ENCODE data around the gene DNPH1. TPM values are rescaled to one million over a fixed set of nuclear protein-coding genes. Genes with fewer than 3 reads are reported as not detected.

DNPH1 gene
- total and polyA plus RNA-seq, 2 of the 8 experiments (the other 6 are each of a cell fraction or from before 2014, with no cell fraction given): 33.9 to 134 TPM

GRCh38 chr6:43192911-43193310 lies 36.4 kb downstream of the DNPH1 start:
- no peak for FAIRE-seq
- no peak overlapping the region for H3K4ac ChIP-seq (replicated peaks; ENCODE audit: insufficient read length, low read depth, low read length)
- no peaks in the 10 kb centered on the region for H3K79me1 ChIP-seq (ENCODE audit: low read depth, low read length)
- H3K36me3 ChIP-seq (ENCODE audit: control insufficient read depth in 2 of 4, insufficient read depth in 4 of 4, low read length in 3 of 4): peaks cover 0 to 1% (median 0%) of the 10 kb centered on the region in 4 experiments; a peak in 1 of 8 replicates
- no peaks in the 10 kb centered on the region for H3K9me3 ChIP-seq (ENCODE audit: insufficient read depth in 2 of 2, low read depth in 1 of 2, low read length in 1 of 2)
- no peak for DNase-seq (ENCODE audit: low read depth in 1 of 2, low spot score in 2 of 2)
- H3K4me2 ChIP-seq (ENCODE audit: insufficient read depth in 1 of 2, low read depth in 2 of 2, low read length in 2 of 2): no peak overlapping the region
- H3K23ac ChIP-seq (ENCODE audit: insufficient read length): no peak overlapping the region
- H2BK15ac ChIP-seq (ENCODE audit: low read length): no peak overlapping the region
- TF ChIP-seq SP1 (IDR thresholded peaks at IDR 0.05; ENCODE audit: low read depth, low read length) (no peak), HDAC6 (IDR thresholded peaks at IDR 0.05; ENCODE audit: low read depth, low read length) (no peak), CHD1 (IDR thresholded peaks at IDR 0.05; ENCODE audit: low read depth, low read length) (no peak), BCL11A (IDR thresholded peaks at IDR 0.05; ENCODE audit: low read depth in 2 of 2, low read length in 2 of 2) (no peak), MAX (IDR thresholded peaks at IDR 0.05) (no peak), SP4 (IDR thresholded peaks at IDR 0.05; ENCODE audit: low read length) (no peak), TCF12 (IDR thresholded peaks at IDR 0.05; ENCODE audit: low read depth, low read length) (no peak), HDAC2 (IDR thresholded peaks at IDR 0.05; ENCODE audit: borderline replicate concordance in 1 of 2, low read depth in 2 of 2, low read length in 2 of 2) (no peak), CHD2 (IDR thresholded peaks at IDR 0.05; ENCODE audit: low read length) (no peak), BRCA1 (IDR thresholded peaks at IDR 0.05; ENCODE audit: low read depth, low read length) (no peak), TAF7 (optimal IDR thresholded peaks at IDR 0.05; ENCODE audit: borderline replicate concordance, low read depth, low read length) (no peak), GABPA (IDR thresholded peaks at IDR 0.05; ENCODE audit: borderline replicate concordance, insufficient read depth, low read length) (no peak), KDM1A (IDR thresholded peaks at IDR 0.05; ENCODE audit: borderline replicate concordance, low read length) (no peak)
- H4K8ac ChIP-seq (ENCODE audit: extremely low read depth, insufficient read depth, low read length): no peak overlapping the region; the same call in 1 of the 2 replicates
- H2BK20ac ChIP-seq (ENCODE audit: low read length): no peak overlapping the region
- no peak overlapping the region for H3K56ac ChIP-seq (replicated peaks; ENCODE audit: insufficient read length, low read depth, low read length)
- no peak overlapping the region for H3K27ac ChIP-seq (ENCODE audit: low read depth, low read length)
- no peak overlapping the region for H3K18ac ChIP-seq (ENCODE audit: extremely low read depth, low read length)
- H4K20me1 ChIP-seq (replicated peaks in 1 of 2; ENCODE audit: control insufficient read depth in 1 of 2, insufficient read depth in 2 of 2, low read length in 2 of 2): no peaks in the 10 kb centered on the region
- no peak overlapping the region for H3K14ac ChIP-seq (ENCODE audit: insufficient read length)
- no peak overlapping the region for H2AFZ ChIP-seq (ENCODE audit: low read length)
- ChIA-PET POLR2A (ENCODE audit: partially characterized antibody) (interaction anchor here (3.5 kb wide), 1 partner anchor 12 kb away, joined by 19 read pairs; the partner anchor contains the start of gene CUL9), CTCF (ENCODE audit: partially characterized antibody) (no interaction called here)
- H3K4me1 ChIP-seq (replicated peaks in 1 of 4; ENCODE audit: control insufficient read depth in 3 of 4, insufficient read depth in 4 of 4, low read length in 3 of 4): no peaks in the 10 kb centered on the region
- H3K27me3 ChIP-seq (replicated peaks in 1 of 4; ENCODE audit: control insufficient read depth in 3 of 4, extremely low read depth in 1 of 4, insufficient read depth in 3 of 4, low read length in 3 of 4): no peaks in the 10 kb centered on the region; a peak in 1 of 7 replicates
- H3K4me3 ChIP-seq (ENCODE audit: extremely low read depth in 1 of 4, insufficient read depth in 2 of 4, low read depth in 3 of 4, low read length in 4 of 4): no peak overlapping the region
- H2BK5ac ChIP-seq (ENCODE audit: low read depth, low read length): no peak overlapping the region; the same call in 1 of the 2 replicates
- WGBS, 2 experiments (ENCODE audit: extremely low coverage in 1 of 2, insufficient coverage in 1 of 2, insufficient read length in 1 of 2, insufficient replicate concordance in 2 of 2, low coverage in 1 of 2, low lambda C conversion rate in 2 of 2, missing lambda C conversion rate in 1 of 2): 89% methylated on average over 9 of the region's 9 CpGs; no CpG with 5 or more reads in 1 of the 2 experiments
- H2BK120ac ChIP-seq (replicated peaks; ENCODE audit: low read depth, low read length): no peak overlapping the region
- no peak overlapping the region for H2BK12ac ChIP-seq (ENCODE audit: low read depth, low read length)
- no peak overlapping the region for H4K91ac ChIP-seq (replicated peaks; ENCODE audit: insufficient read length, low read length)
- peaks cover 2% of the 10 kb centered on the region; the same call in 1 of the 2 replicates for H3K23me2 ChIP-seq (ENCODE audit: low read depth, low read length)
- no peak overlapping the region for H2AK5ac ChIP-seq (ENCODE audit: low read depth, low read length)
- H4K5ac ChIP-seq (ENCODE audit: insufficient read length, low read depth, low read length): no peak overlapping the region
- H3K9ac ChIP-seq (replicated peaks in 1 of 4; ENCODE audit: extremely low read depth in 1 of 4, low read depth in 3 of 4, low read length in 3 of 4): no peak overlapping the region
- no peaks in the 10 kb centered on the region for H3K79me2 ChIP-seq (ENCODE audit: control insufficient read depth in 1 of 2, insufficient read depth in 2 of 2, low read length in 2 of 2)
